Neural progenitor cell (in vitro differentiated cells): ENCODE measurements around the gene RNF114. TPM values are rescaled to one million over a fixed set of nuclear protein-coding genes. Genes with fewer than 3 reads are reported as not detected.

Experiments
- DNase-seq: peaks from one replicate; pipeline ENCODE4 v3.0.0-alpha.2; 2016; ENCODE audit warnings: low spot score
- H2AFZ ChIP-seq: fragments of 200-600 bp; sonication (generic); replicated peaks from 2 replicates; pipeline ENCODE4 v1.6.1; 2016; ENCODE audit warnings: antibody characterized with exemption
- H3F3A ChIP-seq: fragments of 200-600 bp; sonication (generic); 2 replicates; pipeline ENCODE4 v1.6.1; 2016; ENCODE audit warnings: antibody characterized with exemption, low read depth
- H3K27ac ChIP-seq: fragments of 200-600 bp; sonication (generic); 2 replicates; pipeline ENCODE4 v1.5.1; 2016; ENCODE audit warnings: mild to moderate bottlenecking
- H3K27me3 ChIP-seq: fragments of 200-600 bp; sonication (generic); 2 replicates; pipeline ENCODE4 v1.6.1; 2016; ENCODE audit warnings: mild to moderate bottlenecking, moderate library complexity
- H3K36me3 ChIP-seq: fragments of 200-600 bp; sonication (generic); 2 replicates; pipeline ENCODE4 v1.5.1; 2016
- H3K4me1 ChIP-seq: fragments of 200-600 bp; sonication (generic); 2 replicates; pipeline ENCODE4 v1.6.1; 2016; ENCODE audit warnings: mixed run types
- H3K4me2 ChIP-seq: fragments of 200-600 bp; sonication (generic); 2 replicates; pipeline ENCODE4 v1.6.1; 2016
- H3K4me3 ChIP-seq: fragments of 200-600 bp; sonication (generic); 2 replicates; pipeline ENCODE4 v1.5.1; 2016
- H3K79me2 ChIP-seq: fragments of 200-600 bp; sonication (generic); 2 replicates; pipeline ENCODE4 v1.6.1; 2016; ENCODE audit warnings: low read depth
- H3K9ac ChIP-seq: fragments of 200-600 bp; sonication (generic); 2 replicates; pipeline ENCODE4 v1.6.1; 2016
- H3K9me3 ChIP-seq: fragments of 200-600 bp; sonication (generic); 2 replicates; pipeline ENCODE4 v1.5.1; 2016; ENCODE audit warnings: low read depth
- H4K20me1 ChIP-seq: fragments of 200-600 bp; sonication (generic); 2 replicates; pipeline ENCODE4 v1.6.1; 2016; ENCODE audit warnings: low read depth
- H3K27ac Mint-ChIP-seq: 3 replicates; pipeline ENCODE4 v1.8.0; 2021; ENCODE audit warnings: mixed read lengths
- H3K27me3 Mint-ChIP-seq: 2 replicates; pipeline ENCODE4 v1.8.0; 2022; ENCODE audit warnings: low read depth, mild to moderate bottlenecking, inconsistent platforms, moderate library complexity, mixed read lengths; ENCODE audit not compliant: insufficient read depth
- H3K36me3 Mint-ChIP-seq: 3 replicates; pipeline ENCODE4 v1.8.0; 2021; ENCODE audit warnings: mixed read lengths
- H3K4me1 Mint-ChIP-seq: 3 replicates; pipeline ENCODE4 v1.8.0; 2021; ENCODE audit warnings: mixed read lengths
- H3K4me3 Mint-ChIP-seq: 3 replicates; pipeline ENCODE4 v1.8.0; 2021; ENCODE audit warnings: mild to moderate bottlenecking, moderate library complexity, mixed read lengths
- H3K9me3 Mint-ChIP-seq: 3 replicates; pipeline ENCODE4 v1.8.0; 2020; ENCODE audit warnings: mixed read lengths
- CTCF ChIP-seq: fragments of 200-600 bp; sonication (generic); IDR thresholded peaks from 2 replicates; pipeline ENCODE4 v1.5.1; 2017; ENCODE audit warnings: antibody characterized with exemption, mild to moderate bottlenecking
- EZH2 ChIP-seq: fragments of 200-600 bp; sonication (generic); IDR thresholded peaks from 2 replicates; pipeline ENCODE4 v1.6.1; 2017; ENCODE audit warnings: antibody characterized with exemption, mild to moderate bottlenecking, moderate library complexity
- EZH2phosphoT487 ChIP-seq: fragments of 200-600 bp; sonication (generic); IDR thresholded peaks from 2 replicates; pipeline ENCODE4 v1.6.1; 2017; ENCODE audit warnings: antibody characterized with exemption
- total RNA-seq: library from RNA; depleted of rRNA; stranded (reverse); fragments of >200 nt; gene quantifications from 2 replicates; pipeline ENCODE4 v1.2.3, GENCODE V29; 2015; ENCODE audit warnings: low replicate concordance

Gene RNF114
- total RNA-seq, 1 donor from 2014 or later: 41.3 TPM

DNA sequence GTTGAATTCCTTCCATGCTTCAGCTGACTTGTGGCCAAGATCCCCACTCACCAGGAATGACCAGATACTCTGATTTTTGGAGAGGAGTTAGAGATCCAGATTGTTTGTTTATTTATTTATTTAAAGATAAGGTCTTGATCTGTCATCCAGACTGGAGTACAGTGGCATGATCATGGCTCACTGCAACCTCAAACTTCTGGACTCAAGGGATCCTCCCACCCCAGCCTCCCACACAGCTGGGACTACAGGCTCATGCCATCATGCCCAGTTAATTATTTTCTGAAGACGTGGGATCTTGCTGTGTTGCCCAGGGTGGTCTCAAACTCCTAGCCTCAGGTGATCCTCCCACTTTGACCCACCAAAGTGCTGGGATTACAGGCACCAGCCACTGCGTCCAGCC lies 16.7 kb upstream of the RNF114 start:
- Mint-ChIP-seq H3K4me1 (peaks cover 17% of the 10 kb centered on the region), H3K27me3 (peaks cover 2% of the 10 kb centered on the region), H3K4me3 (no peak overlapping the region), H3K27ac (no peak overlapping the region), H3K36me3 (no peaks in the 10 kb centered on the region), H3K9me3 (peaks cover 3% of the 10 kb centered on the region)
- H3K4me3 ChIP-seq: no peak overlapping the region
- H3K36me3 ChIP-seq: no peaks in the 10 kb centered on the region
- no peak overlapping the region for H2AFZ ChIP-seq
- H4K20me1 ChIP-seq: peaks cover 6% of the 10 kb centered on the region
- H3K9ac ChIP-seq: no peak overlapping the region
- no peaks in the 10 kb centered on the region for H3K27me3 ChIP-seq
- H3F3A ChIP-seq: peaks cover 12% of the 10 kb centered on the region
- no peaks in the 10 kb centered on the region for H3K4me1 ChIP-seq
- peaks cover 8% of the 10 kb centered on the region for H3K79me2 ChIP-seq
- H3K9me3 ChIP-seq: no peaks in the 10 kb centered on the region
- no peak overlapping the region for H3K4me2 ChIP-seq
- TF ChIP-seq EZH2phosphoT487 (no peak), EZH2 (no peak), CTCF (no peak)
- no peak overlapping the region for H3K27ac ChIP-seq
- no peak for DNase-seq

DNA sequence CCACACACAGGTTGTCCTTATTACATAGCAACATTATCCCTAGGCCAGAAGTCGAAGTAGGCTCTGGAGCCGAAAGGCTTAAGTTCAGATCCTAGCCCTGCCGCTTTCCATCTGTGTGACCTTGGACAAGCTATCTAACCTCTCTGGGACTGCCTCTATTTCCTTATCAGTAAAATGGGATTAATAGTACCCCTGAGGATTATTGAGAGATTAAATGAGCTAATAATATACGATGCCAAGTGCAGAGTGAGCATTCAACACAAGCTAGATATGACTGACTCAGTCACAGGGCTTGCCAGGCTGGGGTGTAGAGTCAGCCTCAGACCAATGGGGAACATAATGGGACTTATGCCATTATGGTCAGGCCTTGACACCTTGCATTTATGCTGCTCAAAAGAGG lies 11.9 kb upstream of the RNF114 start:
- H3K27ac Mint-ChIP-seq: no peak overlapping the region
- Histone ChIP-seq H4K20me1 (no peaks in the 10 kb centered on the region), H3F3A (peaks cover 8% of the 10 kb centered on the region), H3K4me3 (no peak overlapping the region), H2AFZ (no peak overlapping the region), H3K79me2 (no peaks in the 10 kb centered on the region), H3K9ac (no peak overlapping the region), H3K4me1 (no peaks in the 10 kb centered on the region), H3K4me2 (no peak overlapping the region), H3K36me3 (no peaks in the 10 kb centered on the region), H3K27ac (no peak overlapping the region), H3K27me3 (no peaks in the 10 kb centered on the region), H3K9me3 (no peaks in the 10 kb centered on the region)
- H3K27me3 Mint-ChIP-seq: peaks cover 7% of the 10 kb centered on the region
- peaks cover 10% of the 10 kb centered on the region for H3K4me1 Mint-ChIP-seq
- no peaks in the 10 kb centered on the region for H3K36me3 Mint-ChIP-seq
- no peak overlapping the region for H3K4me3 Mint-ChIP-seq
- TF ChIP-seq EZH2phosphoT487: no peak
- no peak for TF ChIP-seq CTCF
- TF ChIP-seq EZH2: no peak
- H3K9me3 Mint-ChIP-seq: peaks cover 3% of the 10 kb centered on the region
- DNase-seq: no peak

GRCh38 chr20:49925901-49926454 lies 10.2 kb upstream of the RNF114 start:
- no peak for TF ChIP-seq CTCF
- no peak for TF ChIP-seq EZH2phosphoT487
- no peak for TF ChIP-seq EZH2
- H4K20me1 ChIP-seq: no peaks in the 10 kb centered on the region

More at GRCh38 chr20:49925901-49926454, 10.2 kb upstream of the RNF114 start:
- peaks cover 10% of the 10 kb centered on the region for H3K4me1 Mint-ChIP-seq
- H3K4me3 ChIP-seq: no peak overlapping the region
- H3K27me3 Mint-ChIP-seq: peaks cover 7% of the 10 kb centered on the region
- H3K4me3 Mint-ChIP-seq: no peak overlapping the region
- H3K36me3 Mint-ChIP-seq: no peaks in the 10 kb centered on the region
- peaks cover 3% of the 10 kb centered on the region for H3K9me3 Mint-ChIP-seq
- no peaks in the 10 kb centered on the region for H3K79me2 ChIP-seq
- no peak for DNase-seq
- peaks cover 8% of the 10 kb centered on the region for H3F3A ChIP-seq
- no peak overlapping the region for H3K9ac ChIP-seq
- H3K4me2 ChIP-seq: no peak overlapping the region
- H3K27ac Mint-ChIP-seq: no peak overlapping the region
- H3K36me3 ChIP-seq: no peaks in the 10 kb centered on the region
- H3K27ac ChIP-seq: no peak overlapping the region
- no peaks in the 10 kb centered on the region for H3K9me3 ChIP-seq
- H2AFZ ChIP-seq: no peak overlapping the region
- H3K27me3 ChIP-seq: no peaks in the 10 kb centered on the region
- H3K4me1 ChIP-seq: no peaks in the 10 kb centered on the region
